DOHH2 (cell line): ENCODE results near the gene MYADML2.

ENCODE experiments used
- H3F3A ChIP-seq: fragments of 200-600 bp; sonication (generic), shearing (Covaris generic); 2 replicates; pipeline ENCODE4 v1.6.0; 2016; ENCODE audit warnings: antibody characterized with exemption, mild to moderate bottlenecking; ENCODE audit not compliant: control insufficient read depth, insufficient read depth
- H3K27ac ChIP-seq: fragments of 200-600 bp; sonication (generic); 2 replicates; pipeline ENCODE4 v1.5.1; 2014; ENCODE audit warnings: low read depth, mild to moderate bottlenecking, low read length, moderate library complexity
- H3K27me3 ChIP-seq: fragments of 200-600 bp; sonication (generic); 2 replicates; pipeline ENCODE4 v1.6.1; 2014; ENCODE audit warnings: mild to moderate bottlenecking, low read length, mixed read lengths; ENCODE audit not compliant: control insufficient read depth
- H3K36me3 ChIP-seq: fragments of 200-600 bp; sonication (generic); 2 replicates; pipeline ENCODE4 v1.6.1; 2014; ENCODE audit warnings: mild to moderate bottlenecking, low read length, moderate library complexity, mixed read lengths; ENCODE audit not compliant: control insufficient read depth
- H3K4me1 ChIP-seq: fragments of 200-600 bp; sonication (generic); 2 replicates; pipeline ENCODE4 v1.6.1; 2014; ENCODE audit warnings: mild to moderate bottlenecking, low read length, mixed read lengths; ENCODE audit not compliant: control insufficient read depth
- H3K4me2 ChIP-seq: fragments of 200-600 bp; sonication (generic); 2 replicates; pipeline ENCODE4 v1.6.0; 2014; ENCODE audit warnings: mild to moderate bottlenecking, low read length, moderate library complexity
- H3K4me3 ChIP-seq: fragments of 200-600 bp; sonication (generic); 2 replicates; pipeline ENCODE4 v1.5.1; 2014; ENCODE audit warnings: mild to moderate bottlenecking, low read length, mixed read lengths
- H3K79me2 ChIP-seq: fragments of 200-600 bp; sonication (generic); 2 replicates; pipeline ENCODE4 v1.6.1; 2014; ENCODE audit warnings: mild to moderate bottlenecking, low read length, mixed read lengths; ENCODE audit not compliant: control insufficient read depth
- H3K9me2 ChIP-seq: fragments of 200-600 bp; sonication (generic); replicated peaks from 2 replicates; pipeline ENCODE4 v1.6.1; 2014; ENCODE audit warnings: mild to moderate bottlenecking, low read length, mixed read lengths; ENCODE audit not compliant: control insufficient read depth
- H3K9me3 ChIP-seq: fragments of 200-600 bp; sonication (generic); 2 replicates; pipeline ENCODE4 v1.6.1; 2014; ENCODE audit warnings: antibody characterized with exemption, low read length, mixed read lengths; ENCODE audit not compliant: control insufficient read depth, insufficient read depth
- H4K20me1 ChIP-seq: fragments of 200-600 bp; sonication (generic); 2 replicates; pipeline ENCODE4 v1.6.0; 2014; ENCODE audit warnings: low read depth, mild to moderate bottlenecking, antibody characterized with exemption, low read length, moderate library complexity; ENCODE audit not compliant: control insufficient read depth, insufficient read depth
- EZH2phosphoT487 ChIP-seq: fragments of 200-600 bp; sonication (generic); IDR thresholded peaks from 2 replicates; pipeline ENCODE4 v1.6.1; 2017; ENCODE audit warnings: borderline replicate concordance, mild to moderate bottlenecking, antibody characterized with exemption, low read length, moderate library complexity, mixed read lengths
- TF ChIP-seq, protein P1 (sequence below): fragments of 200-600 bp; sonication (generic); IDR thresholded peaks from one replicate; pipeline ENCODE4 v1.5.1; 2014; ENCODE audit warnings: antibody characterized with exemption, mild to moderate bottlenecking, low read depth, low read length; ENCODE audit not compliant: poor library complexity, severe bottlenecking

MYADML2 gene

DNA sequence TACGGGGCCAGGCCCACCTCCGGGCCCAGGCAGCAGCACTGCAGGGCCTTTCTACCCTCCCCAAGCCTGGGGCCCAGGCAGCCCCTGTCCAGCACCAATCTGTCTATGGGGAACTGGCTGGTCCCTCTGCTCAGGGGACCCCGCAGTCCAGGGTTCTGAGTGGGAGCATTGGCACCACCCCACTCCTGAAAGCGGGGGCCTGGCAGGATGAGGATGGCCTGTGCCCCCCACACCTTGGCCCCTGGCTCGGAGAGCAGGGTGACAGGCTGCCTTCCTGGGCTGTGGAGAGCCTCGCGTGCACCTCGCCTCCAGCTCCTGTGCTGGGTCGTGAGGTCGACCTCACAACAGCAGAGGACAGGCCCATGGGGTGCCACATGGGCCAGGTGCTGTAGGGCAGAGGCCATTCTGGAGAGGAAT lies 43.6 kb downstream of the MYADML2 start:
- peaks cover 4% of the 10 kb centered on the region; the same call in 1 of the 2 replicates for H4K20me1 ChIP-seq
- TF ChIP-seq EZH2phosphoT487 = no peak
- TF ChIP-seq, protein P1, sequence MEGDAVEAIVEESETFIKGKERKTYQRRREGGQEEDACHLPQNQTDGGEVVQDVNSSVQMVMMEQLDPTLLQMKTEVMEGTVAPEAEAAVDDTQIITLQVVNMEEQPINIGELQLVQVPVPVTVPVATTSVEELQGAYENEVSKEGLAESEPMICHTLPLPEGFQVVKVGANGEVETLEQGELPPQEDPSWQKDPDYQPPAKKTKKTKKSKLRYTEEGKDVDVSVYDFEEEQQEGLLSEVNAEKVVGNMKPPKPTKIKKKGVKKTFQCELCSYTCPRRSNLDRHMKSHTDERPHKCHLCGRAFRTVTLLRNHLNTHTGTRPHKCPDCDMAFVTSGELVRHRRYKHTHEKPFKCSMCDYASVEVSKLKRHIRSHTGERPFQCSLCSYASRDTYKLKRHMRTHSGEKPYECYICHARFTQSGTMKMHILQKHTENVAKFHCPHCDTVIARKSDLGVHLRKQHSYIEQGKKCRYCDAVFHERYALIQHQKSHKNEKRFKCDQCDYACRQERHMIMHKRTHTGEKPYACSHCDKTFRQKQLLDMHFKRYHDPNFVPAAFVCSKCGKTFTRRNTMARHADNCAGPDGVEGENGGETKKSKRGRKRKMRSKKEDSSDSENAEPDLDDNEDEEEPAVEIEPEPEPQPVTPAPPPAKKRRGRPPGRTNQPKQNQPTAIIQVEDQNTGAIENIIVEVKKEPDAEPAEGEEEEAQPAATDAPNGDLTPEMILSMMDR = no peak

DNA sequence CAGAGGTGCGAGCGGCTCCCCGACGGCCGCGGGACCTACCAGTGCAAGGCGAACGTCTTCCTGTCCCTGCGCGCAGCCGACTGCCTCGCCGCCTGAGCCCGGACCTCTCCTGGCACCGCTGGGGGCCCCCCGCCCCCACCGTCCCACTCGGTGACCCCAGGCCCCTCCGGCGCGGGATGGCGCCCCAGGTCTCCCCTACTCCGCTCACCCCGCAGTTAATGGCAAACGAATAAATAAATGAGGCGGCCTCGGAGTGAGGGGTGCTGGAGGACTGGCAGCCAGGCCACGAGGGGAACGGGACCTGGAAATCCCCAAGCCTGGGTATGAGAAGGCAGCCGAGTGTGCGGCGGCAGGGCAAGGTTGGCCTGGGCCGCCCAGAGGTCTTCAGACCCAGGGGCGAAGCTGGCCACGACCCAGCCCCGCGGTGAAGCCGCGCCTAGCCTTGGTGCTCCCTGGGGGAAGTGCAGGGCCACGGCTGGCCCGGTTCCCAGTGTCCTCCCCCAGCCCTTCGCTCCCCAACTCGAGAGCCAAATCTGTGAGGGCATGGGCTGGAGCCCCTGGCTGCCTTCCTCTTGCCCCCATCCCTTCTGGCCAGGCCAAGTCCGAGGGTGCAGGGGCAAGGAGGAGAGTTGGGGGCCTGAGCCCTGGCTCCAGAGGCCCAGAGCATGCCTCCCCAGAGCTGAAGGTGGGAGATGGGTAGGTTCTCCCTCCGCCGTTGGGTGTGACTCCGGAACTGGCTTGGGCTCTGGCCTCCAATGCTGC lies 44.2 kb downstream of the MYADML2 start:
- Histone ChIP-seq H3K4me1 (no peaks in the 10 kb centered on the region; the same call in 1 of the 2 replicates), H3K79me2 (no peaks in the 10 kb centered on the region), H3K27ac (no peak overlapping the region), H3K4me2 (peak overlapping the region; percentile 14; the same call in 1 of the 2 replicates), H4K20me1 (peaks cover 4% of the 10 kb centered on the region; the same call in 1 of the 2 replicates), H3F3A (no peaks in the 10 kb centered on the region), H3K4me3 (no peak overlapping the region), H3K9me3 (no peaks in the 10 kb centered on the region), H3K9me2 (no peaks in the 10 kb centered on the region), H3K27me3 (peaks cover 2% of the 10 kb centered on the region), H3K36me3 (peaks cover 55% of the 10 kb centered on the region)
- TF ChIP-seq EZH2phosphoT487 = no peak
- TF ChIP-seq, protein P1 = no peak

More for the DNA sequence above, 43.6 kb downstream of the MYADML2 start:
- Histone ChIP-seq H3K36me3 (peaks cover 55% of the 10 kb centered on the region), H3K27me3 (peaks cover 2% of the 10 kb centered on the region), H3K4me2 (no peak overlapping the region), H3K4me3 (no peak overlapping the region), H3F3A (no peaks in the 10 kb centered on the region), H3K9me3 (no peaks in the 10 kb centered on the region), H3K79me2 (no peaks in the 10 kb centered on the region), H3K27ac (no peak overlapping the region), H3K9me2 (no peaks in the 10 kb centered on the region), H3K4me1 (no peaks in the 10 kb centered on the region; the same call in 1 of the 2 replicates)

DNA sequence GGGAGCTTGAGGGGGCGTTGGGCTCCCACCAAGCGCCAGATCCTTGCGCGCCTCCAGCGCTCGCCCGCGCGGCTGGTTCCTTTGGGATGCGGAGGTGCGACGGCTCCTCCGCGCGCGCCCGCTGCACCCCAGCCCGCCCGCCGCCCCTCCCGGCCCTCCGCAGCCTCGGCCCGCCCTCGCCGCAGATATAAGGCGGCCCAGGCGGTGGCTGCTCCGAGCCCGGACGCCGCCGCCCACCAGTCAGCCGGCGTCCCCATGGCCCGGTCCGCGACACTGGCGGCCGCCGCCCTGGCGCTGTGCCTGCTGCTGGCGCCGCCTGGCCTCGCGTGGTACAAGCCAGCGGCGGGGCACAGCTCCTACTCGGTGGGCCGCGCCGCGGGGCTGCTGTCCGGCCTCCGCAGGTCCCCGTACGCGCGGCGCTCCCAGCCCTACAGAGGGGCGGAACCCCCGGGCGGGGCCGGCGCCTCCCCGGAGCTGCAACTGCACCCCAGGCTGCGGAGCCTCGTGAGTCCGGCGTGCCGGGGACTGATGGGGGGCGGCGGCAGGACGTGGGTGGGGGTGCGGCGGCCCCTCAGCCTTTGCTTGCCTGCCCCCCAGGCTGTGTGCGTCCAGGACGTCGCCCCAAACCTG lies 44.9 kb downstream of the MYADML2 start, which contains the start of gene NPB:
NPB (plus strand) TSS at position 216 of the 630 bp plus-strand sequence; CDS start at position 256, 40 bp downstream.
- Histone ChIP-seq H4K20me1 (peaks cover 4% of the 10 kb centered on the region; the same call in 1 of the 2 replicates), H3K4me1 (no peaks in the 10 kb centered on the region; the same call in 1 of the 2 replicates), H3K4me2 (peak within 1 kb of the TSS; percentile 14; the same call in 1 of the 2 replicates), H3K79me2 (no peaks in the 10 kb centered on the region), H3K27me3 (peaks cover 2% of the 10 kb centered on the region), H3K4me3 (no peak within 1 kb of the TSS), H3K9me3 (no peaks in the 10 kb centered on the region), H3F3A (no peaks in the 10 kb centered on the region), H3K36me3 (peaks cover 51% of the 10 kb centered on the region), H3K9me2 (no peaks in the 10 kb centered on the region), H3K27ac (no peak within 1 kb of the TSS)
- TF ChIP-seq EZH2phosphoT487 = no peak
- TF ChIP-seq, protein P1 = no peak
